DND-41 (cell line): ENCODE data around the gene GPER1.

ENCODE experiments used
- ATAC-seq: fragments of 200-7000 bp; cut with Tn5 transposase; 3 replicates; pipeline ENCODE4 v1.9.1; 2021; ENCODE audit warnings: low read depth; ENCODE audit not compliant: insufficient read depth
- DNase-seq: peaks from one replicate; pipeline ENCODE4 v3.0.0-alpha.2; 2020
- H2AFZ ChIP-seq: 2 replicates; pipeline ENCODE4 v1.6.0; 2012; ENCODE audit warnings: low read depth, low read length
- H3K27ac ChIP-seq: 2 replicates; pipeline ENCODE4 v1.5.1; 2012; ENCODE audit warnings: low read length, inconsistent platforms
- H3K27me3 ChIP-seq: fragments of 200-600 bp; sonication (generic); 2 replicates; pipeline ENCODE4 v1.6.0; 2012; ENCODE audit warnings: low read length, mild to moderate bottlenecking, inconsistent platforms; ENCODE audit not compliant: insufficient read depth, poor library complexity
- H3K36me3 ChIP-seq: 2 replicates; pipeline ENCODE4 v1.5.1; 2012; ENCODE audit warnings: low read length, inconsistent platforms; ENCODE audit not compliant: insufficient read depth
- H3K4me1 ChIP-seq: 2 replicates; pipeline ENCODE4 v1.5.1; 2012; ENCODE audit warnings: mild to moderate bottlenecking, low read length; ENCODE audit not compliant: insufficient read depth
- H3K4me2 ChIP-seq: 2 replicates; pipeline ENCODE4 v1.6.0; 2012; ENCODE audit warnings: mild to moderate bottlenecking, moderate library complexity, low read length, inconsistent platforms; ENCODE audit not compliant: insufficient read depth
- H3K4me3 ChIP-seq, 2 experiments: fragments of 200-600 bp in 1 of 2; shearing (Covaris generic) in 1 of 2; 2 replicates each; pipeline ENCODE4 v1.5.1; 2012 to 2016; ENCODE audit warnings: inconsistent platforms in 2 of 2, low read length in 2 of 2, mild to moderate bottlenecking in 2 of 2, low read depth in 1 of 2, moderate library complexity in 1 of 2
- H3K79me2 ChIP-seq: 2 replicates; pipeline ENCODE4 v1.6.0; 2012; ENCODE audit warnings: low read length, inconsistent platforms; ENCODE audit not compliant: insufficient read depth
- H3K9ac ChIP-seq: 2 replicates; pipeline ENCODE4 v1.6.0; 2012; ENCODE audit warnings: low read depth, mild to moderate bottlenecking, inconsistent platforms, low read length, moderate library complexity
- H3K9me3 ChIP-seq: 2 replicates; pipeline ENCODE4 v1.5.1; 2012; ENCODE audit warnings: low read length, moderate library complexity, mild to moderate bottlenecking, inconsistent platforms; ENCODE audit not compliant: insufficient read depth, severe bottlenecking
- H4K20me1 ChIP-seq: 2 replicates; pipeline ENCODE4 v1.6.0; 2012; ENCODE audit warnings: low read length; ENCODE audit not compliant: insufficient read depth
- CTCF ChIP-seq: IDR thresholded peaks from 2 replicates; pipeline ENCODE4 v1.5.1; 2012; ENCODE audit warnings: borderline replicate concordance, low read length, moderate library complexity, mild to moderate bottlenecking; ENCODE audit not compliant: poor library complexity, severe bottlenecking; ENCODE audit errors: extremely low read depth
- EZH2 ChIP-seq: IDR thresholded peaks from 3 replicates; pipeline ENCODE4 v1.6.1; 2012; ENCODE audit warnings: borderline replicate concordance, low read depth, mild to moderate bottlenecking, moderate library complexity, low read length, inconsistent platforms; ENCODE audit not compliant: severe bottlenecking

GPER1 gene

DNA sequence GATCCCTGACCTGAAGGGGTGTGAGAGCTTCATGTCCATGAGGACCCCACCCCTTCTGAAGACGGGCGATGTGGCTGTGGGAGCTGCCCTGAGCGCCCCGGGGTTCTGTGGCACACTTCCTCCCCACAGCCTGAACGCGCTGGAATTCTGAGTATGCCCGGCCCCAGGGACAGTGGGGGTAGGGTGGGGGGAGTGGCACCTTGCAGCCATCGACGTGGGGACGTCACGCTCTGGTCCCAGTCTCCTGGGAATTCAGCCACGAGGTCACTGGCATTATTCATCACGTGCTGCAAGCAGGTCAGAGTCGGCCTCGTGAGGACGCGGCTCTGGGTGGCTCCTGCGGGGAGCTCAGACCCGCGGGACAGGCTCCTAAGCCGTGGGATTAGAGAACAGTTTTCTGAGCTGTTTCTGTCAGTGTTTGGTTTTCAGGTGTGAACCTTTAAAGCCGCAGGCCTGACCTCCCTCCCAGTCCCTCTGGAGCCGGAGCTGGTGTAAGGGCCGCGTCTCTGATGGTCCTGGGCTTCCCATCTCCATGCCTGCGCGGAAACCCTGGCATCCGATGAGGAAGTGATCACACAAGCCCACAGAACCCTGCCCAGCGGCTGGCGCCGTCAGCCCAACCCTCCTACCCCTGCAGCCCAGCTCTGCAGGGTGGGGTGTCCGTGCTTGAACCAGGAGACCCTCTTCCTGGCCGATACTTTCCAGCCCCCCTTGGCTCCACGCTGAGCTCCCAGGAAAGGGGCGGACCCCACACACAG is 27.4 kb upstream of the GPER1 start:
- peaks cover 8% of the 10 kb centered on the region for H3K36me3 ChIP-seq
- no peak overlapping the region for H3K27ac ChIP-seq
- DNase-seq (no peak), ATAC-seq (no peak)
- no peak overlapping the region for H3K4me2 ChIP-seq
- no peak for TF ChIP-seq EZH2
- no peak for TF ChIP-seq CTCF
- no peak overlapping the region for H3K4me3 ChIP-seq
- H3K9ac ChIP-seq, result no peak overlapping the region
- no peaks in the 10 kb centered on the region for H3K27me3 ChIP-seq
- H3K9me3 ChIP-seq, result no peaks in the 10 kb centered on the region
- no peak overlapping the region for H2AFZ ChIP-seq
- no peaks in the 10 kb centered on the region for H3K4me1 ChIP-seq
- H4K20me1 ChIP-seq, result peaks cover 33% of the 10 kb centered on the region
- H3K79me2 ChIP-seq, result no peaks in the 10 kb centered on the region

- Histone ChIP-seq H3K4me3 (no peak overlapping the region), H3K36me3 (peaks cover 8% of the 10 kb centered on the region)
These were observed 26.7 kb upstream of the GPER1 start for GRCh38 chr7:1061180-1061579.

DNA sequence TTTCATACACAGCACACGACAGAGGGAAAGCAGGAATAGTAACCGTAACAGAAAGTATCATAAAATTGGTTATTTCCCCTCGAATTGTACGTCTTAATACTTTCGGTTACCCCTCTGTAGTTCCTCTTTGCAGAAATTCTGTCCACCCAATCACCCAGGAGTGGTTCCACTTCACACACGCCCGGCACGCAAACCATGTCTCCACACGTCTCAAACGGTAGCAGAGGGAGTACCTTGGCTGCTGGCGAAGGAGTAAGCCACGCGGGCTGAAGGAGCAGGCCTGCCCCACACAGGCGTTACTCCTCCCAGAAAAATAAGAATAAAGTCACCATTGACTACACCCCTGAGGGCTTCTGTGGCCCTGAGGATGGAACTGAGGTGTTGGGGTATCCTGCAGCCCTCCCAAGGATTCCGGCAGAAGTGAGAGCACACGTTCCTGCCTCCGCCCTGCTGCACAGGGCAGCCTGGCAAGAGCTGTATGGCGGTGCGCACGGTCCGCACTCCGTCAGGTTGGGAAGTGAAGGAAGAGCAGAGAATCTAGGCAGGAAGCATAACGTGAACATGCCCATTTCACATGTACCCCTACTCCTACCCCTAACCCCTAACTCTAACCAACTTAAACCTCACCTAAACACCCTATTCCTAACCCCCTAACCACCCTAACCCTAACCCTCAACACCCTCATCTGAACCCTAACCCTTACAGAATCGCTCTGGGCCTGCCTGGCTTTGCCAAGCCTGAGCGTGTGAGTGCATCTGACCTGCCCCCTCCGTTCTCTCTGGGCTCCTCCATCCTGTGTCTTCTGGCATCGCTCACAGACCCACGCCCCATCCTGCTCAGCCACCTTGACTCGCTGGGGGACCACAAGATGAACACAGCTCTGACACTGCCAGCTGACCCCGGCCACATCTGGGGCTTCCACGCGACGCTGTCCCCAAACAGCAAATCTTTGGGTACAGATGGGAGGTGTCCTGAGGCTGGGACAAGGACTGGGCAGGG is 25.3 kb upstream of the GPER1 start:
- Histone ChIP-seq H3K4me1 (no peaks in the 10 kb centered on the region), H3K27ac (no peak overlapping the region), H3K4me3 (no peak overlapping the region), H4K20me1 (peaks cover 32% of the 10 kb centered on the region), H3K79me2 (no peaks in the 10 kb centered on the region), H2AFZ (no peak overlapping the region), H3K27me3 (no peaks in the 10 kb centered on the region), H3K4me2 (no peak overlapping the region), H3K9me3 (no peaks in the 10 kb centered on the region), H3K36me3 (peaks cover 5% of the 10 kb centered on the region), H3K9ac (no peak overlapping the region)
- no peak for ATAC-seq
- DNase-seq, result no peak
- TF ChIP-seq CTCF (no peak), EZH2 (no peak)

More at GRCh38 chr7:1061180-1061579, 26.7 kb upstream of the GPER1 start:
- Histone ChIP-seq H3K27me3 (no peaks in the 10 kb centered on the region), H4K20me1 (peaks cover 32% of the 10 kb centered on the region), H3K9ac (no peak overlapping the region), H2AFZ (no peak overlapping the region), H3K4me1 (no peaks in the 10 kb centered on the region), H3K79me2 (no peaks in the 10 kb centered on the region), H3K4me2 (no peak overlapping the region), H3K9me3 (no peaks in the 10 kb centered on the region), H3K27ac (no peak overlapping the region)
- ATAC-seq (no peak), DNase-seq (no peak)
- no peak for TF ChIP-seq CTCF
- TF ChIP-seq EZH2, result no peak
